WTC11 (cell line): ENCODE data around the gene GRID2.

ENCODE experiments used
- CREB1 ChIP-seq: sonication (generic); formaldehyde crosslinking; IDR thresholded peaks from 2 replicates; pipeline ENCODE4 v1.8.0; 2023; ENCODE audit warnings: mild to moderate bottlenecking, missing genetic modification reagents
- CTCF ChIP-seq: fragments of 200-600 bp; IDR thresholded peaks from 2 replicates; pipeline ENCODE4 v1.8.0; 2022; ENCODE audit warnings: antibody characterized with exemption
- EMX1 ChIP-seq: fragments of 250-450 bp; sonication (Bioruptor Pico); IDR thresholded peaks from 2 replicates; pipeline ENCODE4 v1.8.0; 2021; ENCODE audit warnings: mild to moderate bottlenecking
- FOXJ3 ChIP-seq: sonication (generic); formaldehyde crosslinking; IDR thresholded peaks from 2 replicates; pipeline ENCODE4 v1.9.0; 2021; ENCODE audit warnings: missing genetic modification reagents, mild to moderate bottlenecking, borderline replicate concordance
- HMGXB4 ChIP-seq: sonication (generic); formaldehyde crosslinking; IDR thresholded peaks from 2 replicates; pipeline ENCODE4 v1.8.1; 2023; ENCODE audit warnings: mild to moderate bottlenecking, moderate library complexity, missing genetic modification reagents
- MAX ChIP-seq: sonication (generic); formaldehyde crosslinking; IDR thresholded peaks from 2 replicates; pipeline ENCODE4 v1.8.0; 2022; ENCODE audit warnings: mild to moderate bottlenecking, missing genetic modification reagents
- NFE2L1 ChIP-seq: sonication (generic); formaldehyde crosslinking; IDR thresholded peaks from 2 replicates; pipeline ENCODE4 v1.8.1; 2023; ENCODE audit warnings: missing genetic modification reagents
- NFYB ChIP-seq: sonication (generic); formaldehyde crosslinking; conservative IDR thresholded peaks from 2 replicates; pipeline ENCODE4 v1.8.0; 2022; ENCODE audit warnings: low read depth, missing genetic modification reagents
- NR2C2 ChIP-seq: sonication (generic); formaldehyde crosslinking; IDR thresholded peaks from 2 replicates; pipeline ENCODE4 v1.8.0; 2022; ENCODE audit warnings: mild to moderate bottlenecking, missing genetic modification reagents
- NR3C1 ChIP-seq: sonication (generic); formaldehyde crosslinking; conservative IDR thresholded peaks from 2 replicates; pipeline ENCODE4 v1.8.1; 2023; ENCODE audit warnings: low read depth, mild to moderate bottlenecking, missing genetic modification reagents
- PRDM15 ChIP-seq: sonication (generic); formaldehyde crosslinking; IDR thresholded peaks from 2 replicates; pipeline ENCODE4 v1.8.0; 2022; ENCODE audit warnings: missing genetic modification reagents
- TEAD4 ChIP-seq: sonication (generic); formaldehyde crosslinking; IDR thresholded peaks from 2 replicates; pipeline ENCODE4 v1.8.0; 2022; ENCODE audit warnings: mild to moderate bottlenecking, missing genetic modification reagents
- ZNF232 ChIP-seq: sonication (generic); formaldehyde crosslinking; IDR thresholded peaks from 2 replicates; pipeline ENCODE4 v1.8.0; 2022; ENCODE audit warnings: mild to moderate bottlenecking, missing genetic modification reagents
- ZNF512 ChIP-seq: sonication (generic); formaldehyde crosslinking; IDR thresholded peaks from 2 replicates; pipeline ENCODE4 v1.8.1; 2022; ENCODE audit warnings: missing genetic modification reagents, borderline replicate concordance

GRCh38 chr4:93779228-93779627 lies 1475.5 kb downstream of the GRID2 start:
- TF ChIP-seq CTCF (no peak), NR2C2 (no peak), NFYB (CRISPR knock-in tag) (no peak), TEAD4 (CRISPR knock-in tag) (no peak), ZNF232 (CRISPR knock-in tag) (no peak), ZNF512 (CRISPR knock-in tag) (no peak), FOXJ3 (no peak), PRDM15 (CRISPR knock-in tag) (no peak), MAX (CRISPR knock-in tag) (no peak), HMGXB4 (CRISPR knock-in tag) (no peak), NFE2L1 (CRISPR knock-in tag) (no peak), CREB1 (CRISPR knock-in tag) (no peak), NR3C1 (CRISPR knock-in tag) (no peak), EMX1 (CRISPR knock-in tag) (no peak)
